Effector memory CD8-positive, alpha-beta T cell (primary cell): ENCODE measurements around the gene EEF1A2.
"Not testable (repeated sequence)": the region's sequence is repeated elsewhere in the genome, so short reads cannot be mapped to it uniquely, and the experiment has no call there.

ENCODE experiments used
- ATAC-seq: fragments of 150-1000 bp; cut with Tn5 transposase; replicated peaks from 2 replicates; pipeline ENCODE4 v1.10.0; 2021; ENCODE audit warnings: mild to moderate bottlenecking, moderate library complexity
- DNase-seq, 3 experiments: peaks; one replicate each; pipeline ENCODE4 v3.0.0; 2021
- H3K27ac Mint-ChIP-seq, 2 donors: one replicate each; pipeline ENCODE4 v1.8.0; 2022; ENCODE audit warnings: mild to moderate bottlenecking in 2 of 2, mixed read lengths in 2 of 2, moderate library complexity in 2 of 2
- H3K27me3 Mint-ChIP-seq, 2 donors: one replicate each; pipeline ENCODE4 v1.8.0; 2022; ENCODE audit warnings: mixed read lengths in 2 of 2
- H3K36me3 Mint-ChIP-seq: one replicate; pipeline ENCODE4 v1.8.0; 2022; ENCODE audit warnings: mild to moderate bottlenecking, moderate library complexity, mixed read lengths; ENCODE audit not compliant: insufficient read depth
- H3K4me1 Mint-ChIP-seq, 2 donors: one replicate each; pipeline ENCODE4 v1.8.0; 2022; ENCODE audit warnings: low read depth in 2 of 2, mixed read lengths in 2 of 2
- H3K4me3 Mint-ChIP-seq, 2 donors: one replicate each; pipeline ENCODE4 v1.8.0; 2022; ENCODE audit warnings: mild to moderate bottlenecking in 2 of 2, mixed read lengths in 2 of 2, moderate library complexity in 2 of 2
- H3K9me3 Mint-ChIP-seq, 2 donors: one replicate each; pipeline ENCODE4 v1.8.0; 2022; ENCODE audit warnings: mixed read lengths in 2 of 2

EEF1A2 gene

GRCh38 chr20:63520934-63521601 lies 22.2 kb upstream of the EEF1A2 start:
- DNase-seq (peak; percentile 53 to 70 (median 58)), ATAC-seq (peak; percentile 62)
- H3K27me3 Mint-ChIP-seq, result no peaks in the 10 kb centered on the region
- peaks cover 10 to 18% of the 10 kb centered on the region in 2 donors for H3K4me1 Mint-ChIP-seq
- peak overlapping the region; percentile 71 to 82 for H3K27ac Mint-ChIP-seq
- no peaks in the 10 kb centered on the region for H3K9me3 Mint-ChIP-seq
- peaks cover 22% of the 10 kb centered on the region for H3K36me3 Mint-ChIP-seq
- peak overlapping the region; percentile 79 to 81 for H3K4me3 Mint-ChIP-seq

GRCh38 chr20:63520504-63520933 lies 21.6 kb upstream of the EEF1A2 start, which contains the start of gene PPDPF:
Gene PPDPF (plus strand): TSS chr20:63520765. CDS start chr20:63521309, 544 bp downstream.
- H3K36me3 Mint-ChIP-seq, result peaks cover 22% of the 10 kb centered on the region
- H3K4me3 Mint-ChIP-seq, result peak within 1 kb of the TSS; percentile 79 to 81
- ATAC-seq, result peak; percentile 83
- no peaks in the 10 kb centered on the region for H3K27me3 Mint-ChIP-seq
- peak within 1 kb of the TSS; percentile 71 to 82 for H3K27ac Mint-ChIP-seq
- H3K4me1 Mint-ChIP-seq, result peaks cover 10 to 18% of the 10 kb centered on the region in 2 donors
- peak; percentile 77 to 84 (median 80) for DNase-seq
- H3K9me3 Mint-ChIP-seq, result no peaks in the 10 kb centered on the region

GRCh38 chr20:63519668-63520503 lies 21.0 kb upstream of the EEF1A2 start:
- Mint-ChIP-seq H3K27me3 (no peaks in the 10 kb centered on the region), H3K9me3 (no peaks in the 10 kb centered on the region), H3K4me1 (peaks cover 10 to 18% of the 10 kb centered on the region in 2 donors), H3K4me3 (peak overlapping the region; percentile 79 to 81), H3K27ac (peak overlapping the region; percentile 71 to 82), H3K36me3 (peaks cover 22% of the 10 kb centered on the region)
- peak; percentile 58 for ATAC-seq
- DNase-seq, result peak; percentile 55 to 61 (median 55)

GRCh38 chr20:63518946-63519667 lies 20.2 kb upstream of the EEF1A2 start:
- Mint-ChIP-seq H3K9me3 (no peaks in the 10 kb centered on the region), H3K4me1 (peaks cover 3 to 17% of the 10 kb centered on the region in 2 donors)

GRCh38 chr20:63518351-63518861 lies 19.5 kb upstream of the EEF1A2 start:
- peaks cover 1 to 2% of the 10 kb centered on the region in 2 donors for H3K27me3 Mint-ChIP-seq

More at GRCh38 chr20:63518946-63519667, 20.2 kb upstream of the EEF1A2 start:
- H3K4me3 Mint-ChIP-seq, result peak overlapping the region; percentile 79 to 81
- H3K36me3 Mint-ChIP-seq, result peaks cover 22% of the 10 kb centered on the region
- no peak for ATAC-seq
- H3K27ac Mint-ChIP-seq, result no peak overlapping the region
- H3K27me3 Mint-ChIP-seq, result no peaks in the 10 kb centered on the region
- DNase-seq, result no peak

GRCh38 chr20:63517376-63518309 lies 18.8 kb upstream of the EEF1A2 start:
- Mint-ChIP-seq H3K4me1 (peaks cover 2 to 16% of the 10 kb centered on the region in 2 donors), H3K9me3 (no peaks in the 10 kb centered on the region), H3K36me3 (peaks cover 11% of the 10 kb centered on the region), H3K27ac (no peak overlapping the region), H3K4me3 (peak overlapping the region; percentile 36 to 49), H3K27me3 (peaks cover 9% of the 10 kb centered on the region in 2 donors)
- no peak for ATAC-seq
- no peak for DNase-seq

More at GRCh38 chr20:63518351-63518861, 19.5 kb upstream of the EEF1A2 start:
- no peak overlapping the region for H3K27ac Mint-ChIP-seq
- H3K9me3 Mint-ChIP-seq, result no peaks in the 10 kb centered on the region
- peaks cover 3 to 17% of the 10 kb centered on the region in 2 donors for H3K4me1 Mint-ChIP-seq
- DNase-seq (no peak), ATAC-seq (no peak)
- H3K36me3 Mint-ChIP-seq, result peaks cover 16% of the 10 kb centered on the region
- H3K4me3 Mint-ChIP-seq, result peak overlapping the region in 1 of 2 donors; percentile 17

- not testable (repeated sequence) for H3K4me1 Mint-ChIP-seq, H3K9me3 Mint-ChIP-seq, DNase-seq, H3K36me3 Mint-ChIP-seq, H3K4me3 Mint-ChIP-seq, H3K27ac Mint-ChIP-seq
- ATAC-seq, result peak; percentile 33
- H3K27me3 Mint-ChIP-seq, result peaks cover 34 to 38% of the 10 kb centered on the region in 2 donors
Measured at GRCh38 chr20:63514520-63514919, 15.6 kb upstream of the EEF1A2 start.

GRCh38 chr20:63513207-63513606 lies 14.3 kb upstream of the EEF1A2 start:
- Mint-ChIP-seq H3K36me3 (no peaks in the 10 kb centered on the region), H3K4me1 (peaks cover 0 to 5% of the 10 kb centered on the region in 2 donors), H3K9me3 (no peaks in the 10 kb centered on the region), H3K4me3 (no peak overlapping the region), H3K27ac (no peak overlapping the region), H3K27me3 (peaks cover 45 to 52% of the 10 kb centered on the region in 2 donors)
- ATAC-seq (no peak), DNase-seq (no peak)

- peaks cover 54 to 80% of the 10 kb centered on the region in 2 donors for H3K27me3 Mint-ChIP-seq
- ATAC-seq (no peak), DNase-seq (no peak)
- H3K9me3 Mint-ChIP-seq, result no peaks in the 10 kb centered on the region
- H3K27ac Mint-ChIP-seq, result no peak overlapping the region
- H3K36me3 Mint-ChIP-seq, result no peaks in the 10 kb centered on the region
- H3K4me3 Mint-ChIP-seq, result no peak overlapping the region
- no peaks in the 10 kb centered on the region for H3K4me1 Mint-ChIP-seq
Measured at GRCh38 chr20:63509088-63509564, 10.2 kb upstream of the EEF1A2 start.

- H3K36me3 Mint-ChIP-seq, result no peaks in the 10 kb centered on the region
- H3K27me3 Mint-ChIP-seq, result peaks cover 53 to 78% of the 10 kb centered on the region in 2 donors
- DNase-seq, result no peak
- ATAC-seq, result peak; percentile 68
- H3K9me3 Mint-ChIP-seq, result no peaks in the 10 kb centered on the region
- no peak overlapping the region for H3K4me3 Mint-ChIP-seq
- H3K27ac Mint-ChIP-seq, result no peak overlapping the region
- H3K4me1 Mint-ChIP-seq, result no peaks in the 10 kb centered on the region
Measured at GRCh38 chr20:63508072-63508768, 9.3 kb upstream of the EEF1A2 start.

- Mint-ChIP-seq H3K9me3 (no peaks in the 10 kb centered on the region), H3K4me3 (no peak overlapping the region), H3K4me1 (no peaks in the 10 kb centered on the region), H3K27me3 (peaks cover 43 to 67% of the 10 kb centered on the region in 2 donors), H3K36me3 (no peaks in the 10 kb centered on the region), H3K27ac (peak overlapping the region in 1 of 2 donors; percentile 14)
- ATAC-seq, result no peak
- no peak for DNase-seq
Measured at GRCh38 chr20:63507083-63507743, 8.3 kb upstream of the EEF1A2 start.
